NCI-H1092 treated with DMSO at 0.1 percent for 48 hours (cell line): ENCODE measurements around the gene HEXB.
A peak's percentile ranks its signal among the peaks of the same experiment; 100 is the strongest.
"Not testable (repeated sequence)": the region's sequence is repeated elsewhere in the genome, so short reads cannot be mapped to it uniquely, and the experiment has no call there.

Experiments used
- DNase-seq: peaks from one replicate; lab custom pipeline; 2025; lab: John Stamatoyannopoulos, UW

Gene HEXB

DNA sequence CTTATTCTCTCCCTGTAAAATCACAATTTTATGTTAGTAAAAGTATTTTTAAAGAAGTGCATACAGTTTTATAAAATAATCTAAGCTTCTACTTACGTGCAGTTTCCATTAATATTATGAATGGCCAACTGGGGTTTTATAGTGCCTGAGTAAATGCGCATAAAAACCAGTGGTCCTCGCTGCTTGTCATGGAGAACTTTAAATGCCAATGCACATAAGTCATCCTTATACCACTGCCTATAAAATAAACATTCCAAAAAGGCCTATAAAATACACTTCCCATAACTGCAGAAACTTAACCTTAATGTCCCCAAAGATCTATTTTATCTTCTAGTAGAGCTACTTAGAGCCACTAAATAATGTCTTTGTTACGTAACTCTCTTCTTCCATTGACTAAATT is 53.4 kb downstream of the HEXB start:
- DNase-seq, result no peak

DNA sequence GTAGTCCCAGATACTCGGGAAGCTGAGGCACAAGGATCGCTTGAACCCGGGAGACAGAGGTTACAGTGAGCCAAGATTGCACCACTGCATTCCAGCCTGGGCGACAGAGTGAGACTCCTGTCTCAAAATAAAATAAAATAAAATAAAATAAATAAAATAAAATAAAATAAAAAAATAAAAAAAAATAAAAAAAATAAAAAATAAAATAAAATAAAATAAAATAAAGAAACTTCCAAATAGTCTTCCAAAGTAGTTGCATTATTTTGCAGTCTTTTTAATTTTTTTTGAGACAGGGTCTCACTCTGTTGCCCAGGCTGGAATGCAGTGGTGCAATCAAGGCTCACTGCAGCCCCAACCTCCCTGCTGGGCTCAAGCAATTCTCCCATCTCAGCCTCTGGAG is 63.7 kb downstream of the HEXB start:
- DNase-seq, result not testable (repeated sequence)

DNA sequence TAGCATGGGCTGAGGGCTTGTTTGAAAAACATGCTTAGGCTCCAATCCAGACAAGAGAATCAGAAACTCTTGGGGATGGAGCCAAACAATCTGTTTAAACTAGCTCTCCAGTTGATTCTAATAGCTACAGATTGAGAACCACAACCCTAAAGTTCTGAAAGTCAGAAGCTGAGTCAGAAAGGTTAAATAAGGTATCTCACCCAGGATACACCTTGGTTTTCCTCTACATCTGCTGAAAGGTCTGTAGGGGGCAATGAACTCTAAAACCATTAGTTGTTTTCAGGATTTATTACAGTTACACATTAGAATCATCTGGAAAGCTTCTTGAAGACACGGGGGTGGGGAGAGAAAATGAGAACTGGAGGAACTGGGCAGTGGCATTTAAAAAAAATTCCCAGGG is 76.2 kb downstream of the HEXB start:
- no peak for DNase-seq

DNA sequence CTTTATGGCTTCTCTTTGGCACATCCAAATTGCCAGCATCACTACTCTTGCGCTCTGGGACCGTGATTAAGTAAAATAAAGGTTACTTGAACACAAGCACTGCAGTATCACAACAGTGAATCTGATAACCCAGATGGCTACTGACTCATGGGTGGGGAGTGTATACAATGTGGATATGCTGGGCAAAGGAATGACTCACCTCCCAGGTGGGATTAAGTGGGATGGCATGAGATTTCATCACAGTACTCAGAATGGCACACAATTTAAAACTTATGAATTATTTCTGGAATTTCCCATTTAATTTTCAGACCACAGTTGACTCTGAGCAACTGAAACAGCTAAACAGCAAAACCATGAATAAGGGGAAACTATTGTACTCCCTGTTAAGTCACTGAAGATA is 77.6 kb downstream of the HEXB start:
- no peak for DNase-seq

DNA sequence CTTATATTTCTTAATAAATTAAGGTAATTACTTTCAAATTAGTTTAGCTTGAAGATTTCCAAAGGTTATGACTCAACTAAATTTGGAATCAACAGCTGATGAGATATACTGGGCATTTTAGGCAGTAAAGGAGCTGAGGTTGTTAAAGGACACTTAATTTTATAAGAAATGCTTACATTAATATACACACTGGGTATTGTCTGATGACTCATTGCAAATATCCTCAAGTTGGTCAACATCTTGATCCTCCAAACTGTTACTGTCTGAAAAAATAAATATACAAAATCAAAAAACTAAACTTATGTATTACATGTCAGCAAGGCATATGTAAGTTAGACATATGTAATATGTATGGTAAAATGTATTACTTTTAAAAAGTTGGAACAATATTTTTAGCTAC is 78.5 kb downstream of the HEXB start:
- DNase-seq, result no peak

DNA sequence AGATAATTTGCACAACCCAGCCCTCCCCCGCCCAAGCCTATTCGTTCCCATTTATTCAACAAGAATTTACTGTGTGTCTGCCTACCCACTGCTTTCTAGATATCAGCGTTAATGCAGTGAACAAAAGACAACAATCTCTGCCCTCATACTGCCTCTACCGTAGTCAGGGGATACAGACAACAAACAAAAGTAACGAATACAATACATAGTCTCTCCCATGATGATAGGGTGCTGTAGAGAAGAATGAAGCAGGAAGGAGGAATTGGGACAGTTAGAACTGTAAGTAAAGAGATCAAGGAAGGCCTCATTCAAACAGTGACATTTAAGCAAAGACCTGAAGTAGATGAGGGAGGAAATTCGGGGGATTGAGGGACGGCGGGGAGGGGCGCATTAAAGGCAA is 80.2 kb downstream of the HEXB start:
- DNase-seq, result no peak

DNA sequence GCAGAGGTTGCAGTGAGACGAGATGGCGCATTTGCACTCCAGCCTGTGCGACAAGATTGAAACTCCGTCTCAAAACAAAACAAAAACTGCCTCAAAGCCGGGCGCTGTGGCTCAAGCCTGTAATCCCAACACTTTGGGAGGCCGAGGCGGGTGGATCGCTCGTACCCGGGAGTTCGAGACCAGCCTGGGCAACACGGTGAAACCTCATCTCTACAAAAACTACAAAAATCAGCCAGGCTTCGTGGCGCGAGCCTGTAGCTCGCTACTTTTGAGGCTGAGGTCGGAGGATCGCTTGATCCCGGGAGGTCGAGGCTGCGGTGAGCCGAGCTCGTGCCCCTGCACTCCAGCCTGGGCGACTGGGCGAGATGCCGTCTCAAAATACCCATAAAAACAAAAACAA is 80.9 kb downstream of the HEXB start:
- no peak for DNase-seq

DNA sequence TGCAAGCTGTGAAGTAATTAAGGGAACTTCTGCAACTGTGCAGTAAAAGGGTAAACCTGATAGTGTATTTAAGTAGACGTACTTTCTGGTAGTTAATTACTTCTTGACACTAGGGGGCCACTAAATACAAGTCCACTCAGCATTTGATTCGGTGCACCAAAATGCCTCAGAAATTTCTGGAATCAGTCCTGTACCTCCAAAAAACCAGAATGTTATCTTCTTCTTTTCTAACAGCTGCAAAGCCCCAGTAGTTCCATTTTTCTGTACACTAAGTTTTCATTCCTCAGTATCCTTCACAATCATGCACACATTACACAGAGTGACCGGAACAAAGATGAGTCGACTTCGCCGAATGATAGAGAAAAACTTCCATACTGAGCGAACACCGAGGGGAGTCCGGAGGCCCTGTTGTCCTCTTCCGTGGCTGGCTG is 81.4 kb downstream of the HEXB start:
- peak; percentile 19 for DNase-seq

DNA sequence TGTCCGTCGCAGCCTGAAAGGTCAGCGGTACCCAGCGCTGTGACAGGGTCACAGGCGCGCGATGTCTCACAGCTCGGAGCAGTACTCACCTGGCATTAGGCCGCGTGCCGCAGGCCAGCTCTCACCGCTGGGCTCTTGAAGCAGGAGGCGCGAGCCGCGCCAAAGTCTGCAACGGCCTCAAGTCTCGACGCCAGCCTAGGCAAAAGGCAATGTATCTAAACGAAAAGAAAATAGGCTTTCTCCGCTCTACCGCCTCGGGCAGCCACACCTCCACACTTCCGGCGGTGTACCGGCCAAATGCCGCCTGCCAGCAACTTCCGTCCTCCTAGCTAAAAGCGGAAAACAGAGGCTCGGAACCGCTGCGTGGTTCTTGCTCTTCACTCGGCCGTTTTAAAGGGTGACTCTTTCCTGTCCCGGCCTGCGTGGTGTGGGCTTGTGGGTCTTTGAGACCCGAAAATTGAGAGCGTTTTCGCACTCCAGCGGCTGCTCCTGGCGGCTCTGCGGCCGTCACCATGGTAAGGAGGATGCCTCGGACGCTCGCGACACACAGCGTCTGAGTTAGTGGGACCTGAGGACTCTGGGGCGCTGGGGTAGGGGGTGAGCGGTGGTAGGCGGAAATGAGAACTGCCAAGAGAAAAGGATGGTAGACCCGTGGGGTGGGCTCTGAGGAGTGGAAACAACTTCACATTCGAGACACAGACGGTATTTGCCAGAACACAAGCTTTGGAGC is 82.0 kb downstream of the HEXB start, which contains the start of the genes GFM2 and NSA2:
TSS of gene GFM2 (minus strand) at position 269 of the 730 bp plus-strand sequence. CDS start 3,375 bp downstream, outside the sequence.
TSS of gene NSA2 (plus strand) at position 401 of the 730 bp plus-strand sequence. CDS start at position 513, 112 bp downstream.
- DNase-seq, result peak; percentile 83

DNA sequence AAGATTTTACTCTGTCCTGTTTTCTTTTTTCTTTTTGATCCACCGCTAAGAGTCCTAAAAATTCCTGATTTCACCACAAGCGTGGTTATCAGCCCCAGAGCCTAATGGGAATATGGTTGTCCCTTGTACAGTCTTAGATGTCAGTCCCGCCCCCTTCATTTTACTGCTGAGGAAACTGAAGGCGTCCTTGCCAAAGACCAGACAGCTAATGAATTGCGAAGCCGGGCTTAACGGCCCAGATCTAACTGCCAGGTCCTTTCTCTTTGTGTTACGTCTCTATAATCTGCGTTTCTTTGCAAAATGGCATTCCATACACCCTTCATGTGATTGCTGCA is 82.5 kb downstream of the HEXB start:
- no peak for DNase-seq
